ENCODE results near the gene PDE4B. TPM values are rescaled to one million over a fixed set of nuclear protein-coding genes. Genes with fewer than 3 reads are reported as not detected.

Gene PDE4B
- total RNA-seq, 1 donor from 2014 or later: 37.5 TPM

GRCh38 chr1:66138613-66139012, 345.9 kb downstream of the PDE4B start:
- Mint-ChIP-seq H3K27ac (ENCODE audit: unreplicated experiment) (no peak overlapping the region), H3K9me3 (no peaks in the 10 kb centered on the region), H3K4me1 (no peaks in the 10 kb centered on the region), H3K36me3 (ENCODE audit: low read depth) (no peaks in the 10 kb centered on the region), H3K27me3 (ENCODE audit: low read depth) (no peaks in the 10 kb centered on the region), H3K4me3 (no peak overlapping the region)
- DNase-seq (ENCODE audit: low read depth, low spot score): no peak
- TF ChIP-seq, protein P1, sequence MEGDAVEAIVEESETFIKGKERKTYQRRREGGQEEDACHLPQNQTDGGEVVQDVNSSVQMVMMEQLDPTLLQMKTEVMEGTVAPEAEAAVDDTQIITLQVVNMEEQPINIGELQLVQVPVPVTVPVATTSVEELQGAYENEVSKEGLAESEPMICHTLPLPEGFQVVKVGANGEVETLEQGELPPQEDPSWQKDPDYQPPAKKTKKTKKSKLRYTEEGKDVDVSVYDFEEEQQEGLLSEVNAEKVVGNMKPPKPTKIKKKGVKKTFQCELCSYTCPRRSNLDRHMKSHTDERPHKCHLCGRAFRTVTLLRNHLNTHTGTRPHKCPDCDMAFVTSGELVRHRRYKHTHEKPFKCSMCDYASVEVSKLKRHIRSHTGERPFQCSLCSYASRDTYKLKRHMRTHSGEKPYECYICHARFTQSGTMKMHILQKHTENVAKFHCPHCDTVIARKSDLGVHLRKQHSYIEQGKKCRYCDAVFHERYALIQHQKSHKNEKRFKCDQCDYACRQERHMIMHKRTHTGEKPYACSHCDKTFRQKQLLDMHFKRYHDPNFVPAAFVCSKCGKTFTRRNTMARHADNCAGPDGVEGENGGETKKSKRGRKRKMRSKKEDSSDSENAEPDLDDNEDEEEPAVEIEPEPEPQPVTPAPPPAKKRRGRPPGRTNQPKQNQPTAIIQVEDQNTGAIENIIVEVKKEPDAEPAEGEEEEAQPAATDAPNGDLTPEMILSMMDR (conservative IDR thresholded peaks at IDR 0.05): no peak

- DNase-seq (ENCODE audit: low read depth, low spot score): no peak
- TF ChIP-seq, protein P1 (conservative IDR thresholded peaks at IDR 0.05): no peak
- no peaks in the 10 kb centered on the region for H3K36me3 Mint-ChIP-seq (ENCODE audit: low read depth)
- H3K4me3 Mint-ChIP-seq: no peak overlapping the region
- no peaks in the 10 kb centered on the region for H3K4me1 Mint-ChIP-seq
- H3K27me3 Mint-ChIP-seq (ENCODE audit: low read depth): no peaks in the 10 kb centered on the region
- H3K27ac Mint-ChIP-seq (ENCODE audit: unreplicated experiment): no peak overlapping the region
- H3K9me3 Mint-ChIP-seq: no peaks in the 10 kb centered on the region
Measured at GRCh38 chr1:66140072-66140471, 347.4 kb downstream of the PDE4B start.

DNA sequence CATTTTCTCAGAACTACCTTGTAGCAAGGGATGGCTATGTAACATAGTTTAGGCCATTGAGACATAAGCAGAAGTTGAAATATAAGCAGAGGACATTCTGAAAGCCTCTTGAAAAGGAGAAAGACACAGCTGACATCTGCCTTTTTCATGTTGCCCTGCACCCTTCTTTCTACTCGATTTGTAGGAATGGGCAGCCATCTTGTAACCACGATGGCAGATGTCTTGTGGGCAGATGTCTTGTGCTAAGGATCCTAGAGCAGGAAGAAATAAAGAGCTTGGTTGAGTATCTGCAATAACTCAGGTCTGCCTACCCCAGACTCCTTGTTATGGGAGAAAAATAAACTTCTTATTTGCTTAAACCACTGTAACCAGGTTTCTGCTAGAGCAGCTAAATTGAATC, 351.0 kb downstream of the PDE4B start:
- H3K9me3 Mint-ChIP-seq: no peaks in the 10 kb centered on the region
- TF ChIP-seq, protein P1 (conservative IDR thresholded peaks at IDR 0.05): no peak
- DNase-seq (ENCODE audit: low read depth, low spot score): no peak
- H3K27me3 Mint-ChIP-seq (ENCODE audit: low read depth): no peaks in the 10 kb centered on the region
- H3K4me1 Mint-ChIP-seq: no peaks in the 10 kb centered on the region
- H3K36me3 Mint-ChIP-seq (ENCODE audit: low read depth): no peaks in the 10 kb centered on the region
- H3K4me3 Mint-ChIP-seq: no peak overlapping the region
- no peak overlapping the region for H3K27ac Mint-ChIP-seq (ENCODE audit: unreplicated experiment)

- Mint-ChIP-seq H3K27me3 (ENCODE audit: low read depth) (no peaks in the 10 kb centered on the region), H3K36me3 (ENCODE audit: low read depth) (no peaks in the 10 kb centered on the region), H3K4me3 (no peak overlapping the region), H3K4me1 (no peaks in the 10 kb centered on the region), H3K27ac (ENCODE audit: unreplicated experiment) (no peak overlapping the region), H3K9me3 (no peaks in the 10 kb centered on the region)
- TF ChIP-seq, protein P1 (conservative IDR thresholded peaks at IDR 0.05): no peak
- DNase-seq (ENCODE audit: low read depth, low spot score): no peak
Measured at GRCh38 chr1:66147226-66147835, 354.6 kb downstream of the PDE4B start.

DNA sequence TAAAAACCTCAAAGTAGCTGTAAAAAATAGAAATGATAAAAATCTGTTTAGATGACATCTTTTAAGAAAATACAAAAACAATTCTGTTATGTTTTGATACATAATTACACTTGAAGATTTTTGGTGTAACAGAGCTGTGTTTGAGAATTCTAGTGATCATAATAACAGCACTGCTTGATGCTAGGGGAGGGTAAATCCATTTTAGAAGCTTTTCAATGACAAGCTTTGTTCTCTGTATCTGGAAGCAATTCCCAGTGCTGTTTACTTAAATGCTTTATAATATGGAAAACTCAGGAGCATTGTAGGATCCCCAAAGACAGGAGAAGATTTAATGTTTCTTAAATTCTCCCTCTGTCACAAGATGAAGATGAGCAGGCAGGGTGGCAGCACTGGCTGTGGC, 359.3 kb downstream of the PDE4B start:
- no peak for DNase-seq (ENCODE audit: low read depth, low spot score)
- H3K9me3 Mint-ChIP-seq: no peaks in the 10 kb centered on the region
- H3K4me3 Mint-ChIP-seq: no peak overlapping the region
- TF ChIP-seq, protein P1 (conservative IDR thresholded peaks at IDR 0.05): no peak
- H3K27ac Mint-ChIP-seq (ENCODE audit: unreplicated experiment): no peak overlapping the region
- H3K27me3 Mint-ChIP-seq (ENCODE audit: low read depth): no peaks in the 10 kb centered on the region
- H3K36me3 Mint-ChIP-seq (ENCODE audit: low read depth): no peaks in the 10 kb centered on the region
- peaks cover 12% of the 10 kb centered on the region for H3K4me1 Mint-ChIP-seq
